K562 (cell line): Measurements from ENCODE around the gene DHRS4L2. TPM values are rescaled to one million over a fixed set of nuclear protein-coding genes. Genes with fewer than 3 reads are reported as not detected.
A peak's percentile ranks its signal among the peaks of the same experiment; 100 is the strongest.

Experiments
- FIP1L1 ChIP-seq: fragments of 200-400 bp; formaldehyde crosslinking; IDR thresholded peaks from 2 replicates; pipeline ENCODE4 v1.6.1; 2018; ENCODE audit warnings: mild to moderate bottlenecking, low read depth, low read length; ENCODE audit not compliant: poor library complexity, severe bottlenecking
- FOXO4 ChIP-seq: fragments of 450-650 bp; formaldehyde crosslinking; IDR thresholded peaks from 2 replicates; pipeline ENCODE4 v1.4.0; 2020; ENCODE audit warnings: mild to moderate bottlenecking, moderate library complexity
- GTF3C2 ChIP-seq: IDR thresholded peaks from 3 replicates; pipeline ENCODE4 v1.6.1; 2011; ENCODE audit warnings: borderline replicate concordance, mild to moderate bottlenecking, moderate library complexity; ENCODE audit not compliant: insufficient read length; ENCODE audit errors: extremely low read depth
- RBFOX2 ChIP-seq: fragments of 200-400 bp; formaldehyde crosslinking; IDR thresholded peaks from 2 replicates; pipeline ENCODE4 v1.6.1; 2017; ENCODE audit warnings: low read depth, mild to moderate bottlenecking, low read length, moderate library complexity
- RREB1 ChIP-seq: fragments of 250-450 bp; sonication (Bioruptor Pico); IDR thresholded peaks from 2 replicates; pipeline ENCODE4 v1.4.0; 2020
- TFAM ChIP-seq: fragments of 250-450 bp; sonication (Bioruptor Pico); conservative IDR thresholded peaks from 2 replicates; pipeline ENCODE4 v1.5.0; 2021; ENCODE audit warnings: mild to moderate bottlenecking, moderate library complexity
- UBTF ChIP-seq, 2 experiments: IDR thresholded peaks; 2 replicates each; pipeline ENCODE4 v1.6.1; 2012; ENCODE audit warnings: improper control_type of control experiment in 2 of 2, low read depth in 2 of 2, low read length in 2 of 2, borderline replicate concordance in 1 of 2
- ZBTB12 ChIP-seq: fragments of 250-450 bp; sonication (Bioruptor Pico); IDR thresholded peaks from 2 replicates; pipeline ENCODE4 v1.4.0; 2020
- ZBTB8A ChIP-seq: fragments of 450-650 bp; IDR thresholded peaks from 2 replicates; pipeline ENCODE4 v1.6.1; 2018; ENCODE audit warnings: mild to moderate bottlenecking, moderate library complexity; ENCODE audit not compliant: partially characterized antibody
- ZFP30 ChIP-seq: fragments of 250-450 bp; sonication (Bioruptor Pico); IDR thresholded peaks from 2 replicates; pipeline ENCODE4 v1.8.0; 2022; ENCODE audit warnings: moderate library complexity, mild to moderate bottlenecking, inconsistent platforms, borderline replicate concordance
- ZFPM2 ChIP-seq: fragments of 250-450 bp; sonication (Bioruptor Pico); IDR thresholded peaks from 2 replicates; pipeline ENCODE4 v1.5.1; 2022; ENCODE audit warnings: mild to moderate bottlenecking
- ZNF354B ChIP-seq: fragments of 250-450 bp; sonication (Bioruptor Pico); IDR thresholded peaks from 2 replicates; pipeline ENCODE4 v1.4.0; 2020
- polyA plus RNA-seq, 8 experiments: library from polyadenylated mRNA; depleted of rRNA in 4 of 8; stranded (reverse) in 5 of 8; unstranded in 3 of 8; fragments of >200 nt; fragmentation: Nextera tagmentation in 2 of 8; fragmentation: Illumina TruSeq in 1 of 8; extraction: Ambion mirVana in 2 of 8; extraction: Trizol in 1 of 8; gene quantifications; 2 replicates each; pipeline versions ENCODE4 v1.2.1 to v1.2.3, GENCODE V29; 2011 to 2014; ENCODE audit warnings: inconsistent platforms in 1 of 8, missing spikeins in 1 of 8
- total RNA-seq, 7 experiments: library from RNA; depleted of rRNA in 6 of 7; stranded (reverse); fragments of >200 nt in 6 of 7; fragmentation: Illumina TruSeq in 2 of 7; extraction: Trizol in 2 of 7; gene quantifications; 2 replicates each; pipeline versions ENCODE4 v1.2.1 to v1.2.3, GENCODE V29; 2011 to 2021; ENCODE audit warnings: low replicate concordance in 1 of 7

The DHRS4L2 gene
- total and polyA plus RNA-seq, 9 of the 15 experiments (the other 6 are each of a cell fraction or from before 2014, with no cell fraction given) = 2.3 to 13.7 (median 8.1) TPM

GRCh38 chr14:23953464-23954278, 35.1 kb upstream of the DHRS4L2 start, which contains the start of gene DHRS4 (continued):
- TF ChIP-seq GTF3C2 (no peak), RBFOX2 (peak; percentile 78), FIP1L1 (no peak), UBTF (IDR thresholded peaks at IDR 0.05; ENCODE audit: borderline replicate concordance in 1 of 2, low read depth in 2 of 2, low read length in 2 of 2) (no peak), ZBTB12 (CRISPR knock-in tag) (no peak), FOXO4 (CRISPR knock-in tag) (no peak), ZFP30 (CRISPR knock-in tag) (no peak), RREB1 (CRISPR knock-in tag) (no peak), TFAM (CRISPR knock-in tag) (no peak), ZBTB8A (no peak), ZFPM2 (CRISPR knock-in tag) (no peak), ZNF354B (CRISPR knock-in tag) (no peak)
